Keratinocyte (primary cell): ENCODE measurements around the gene BMP7. TPM values are rescaled to one million over a fixed set of nuclear protein-coding genes. Genes with fewer than 3 reads are reported as not detected.

ENCODE experiments used
- DNase-seq: peaks from one replicate; pipeline ENCODE4 v3.0.0-alpha.2; 2011; ENCODE audit warnings: low read depth, missing footprints, low spot score
- FAIRE-seq: peaks from 2 replicates; lab custom pipeline; 2011; peaks lifted over from hg19 to GRCh38; lab: Jason Lieb, UNC
- H2AFZ ChIP-seq: 2 replicates; pipeline ENCODE4 v1.6.0; 2012; ENCODE audit warnings: low read length, control low read depth, inconsistent platforms; ENCODE audit not compliant: control insufficient read depth
- H3K27ac ChIP-seq: 2 replicates; pipeline ENCODE4 v1.5.1; 2011; ENCODE audit warnings: low read length; ENCODE audit not compliant: control insufficient read depth, insufficient read depth
- H3K27me3 ChIP-seq: 3 replicates; pipeline ENCODE4 v1.6.0; 2011; ENCODE audit warnings: low read length; ENCODE audit not compliant: control insufficient read depth, insufficient read depth; ENCODE audit errors: extremely low read depth
- H3K36me3 ChIP-seq, 2 experiments: 2 replicates in 1 of 2; 3 replicates in 1 of 2; pipeline ENCODE4 v1.5.1; 2011; ENCODE audit warnings: low read length in 2 of 2, mild to moderate bottlenecking in 1 of 2; ENCODE audit not compliant: control insufficient read depth in 2 of 2, insufficient read depth in 2 of 2; ENCODE audit errors: extremely low read depth in 1 of 2
- H3K4me1 ChIP-seq: 3 replicates; pipeline ENCODE4 v1.5.1; 2011; ENCODE audit warnings: low read length; ENCODE audit not compliant: control insufficient read depth, insufficient read depth; ENCODE audit errors: extremely low read depth
- H3K4me2 ChIP-seq: 3 replicates; pipeline ENCODE4 v1.6.0; 2011; ENCODE audit warnings: low read depth, low read length; ENCODE audit not compliant: control insufficient read depth, insufficient read depth; ENCODE audit errors: extremely low read depth
- H3K4me3 ChIP-seq, 3 experiments: fragments of 200-600 bp in 1 of 3; sonication (generic) in 1 of 3; 2 replicates in 2 of 3; 3 replicates in 1 of 3; pipeline ENCODE4 v1.5.1; 2011 to 2016; ENCODE audit warnings: low read length in 3 of 3, mild to moderate bottlenecking in 3 of 3, control low read depth in 2 of 3, inconsistent platforms in 1 of 3, low read depth in 1 of 3, mixed read lengths in 1 of 3, mixed run types in 1 of 3, moderate library complexity in 1 of 3; ENCODE audit not compliant: control insufficient read depth in 2 of 3, insufficient read depth in 2 of 3; ENCODE audit errors: extremely low read depth in 1 of 3
- H3K79me2 ChIP-seq: 2 replicates; pipeline ENCODE4 v1.6.0; 2012; ENCODE audit warnings: low read length; ENCODE audit not compliant: control insufficient read depth, insufficient read depth
- H3K9ac ChIP-seq: 3 replicates; pipeline ENCODE4 v1.6.0; 2011; ENCODE audit warnings: low read length; ENCODE audit not compliant: control insufficient read depth, insufficient read depth; ENCODE audit errors: extremely low read depth
- H3K9me1 ChIP-seq: 3 replicates; pipeline ENCODE4 v1.6.0; 2011; ENCODE audit warnings: low read length; ENCODE audit not compliant: control insufficient read depth, insufficient read depth; ENCODE audit errors: extremely low read depth
- H3K9me3 ChIP-seq: 2 replicates; pipeline ENCODE4 v1.5.1; 2012; ENCODE audit warnings: low read depth, low read length; ENCODE audit not compliant: control insufficient read depth
- H4K20me1 ChIP-seq: 3 replicates; pipeline ENCODE4 v1.6.0; 2011; ENCODE audit warnings: low read length; ENCODE audit not compliant: control insufficient read depth, insufficient read depth; ENCODE audit errors: extremely low read depth
- CTCF ChIP-seq, 3 experiments: IDR thresholded peaks in 1 of 3; conservative IDR thresholded peaks in 1 of 3; optimal IDR thresholded peaks in 1 of 3; 2 replicates in 2 of 3; 3 replicates in 1 of 3; pipeline versions ENCODE3 to v1.5.1; 2011; ENCODE audit warnings: low read length in 3 of 3, mild to moderate bottlenecking in 3 of 3, moderate library complexity in 2 of 3, control low read depth in 1 of 3, inconsistent platforms in 1 of 3; ENCODE audit not compliant: insufficient read depth in 2 of 3; ENCODE audit errors: extremely low read depth in 1 of 3
- EZH2 ChIP-seq: IDR thresholded peaks from one replicate; pipeline ENCODE4 v1.6.1; 2012; ENCODE audit warnings: inconsistent platforms, mild to moderate bottlenecking, low read length, moderate library complexity
- dilution Hi-C: fragments of 300-500 bp; cut with MboI; formaldehyde crosslinking; loops from one replicate; pipeline ENCODE4 v1.7.0; 2020; ENCODE audit warnings: low sequenced_read_pairs; ENCODE audit not compliant: extremely low pct_ligation_motif_present
- polyA plus RNA-seq, 5 experiments: library from polyadenylated mRNA; depleted of rRNA in 3 of 5; stranded (reverse) in 3 of 5; stranded (forward) in 1 of 5; unstranded in 1 of 5; fragments of >200 nt; gene quantifications; 1 replicate in 1 of 5; 2 replicates in 3 of 5; 3 replicates in 1 of 5; pipeline versions ENCODE4 v1.2.1 to v1.2.3, GENCODE V29; 2011 to 2012; ENCODE audit warnings: missing spikeins in 2 of 5, low read depth in 1 of 5, low replicate concordance in 1 of 5

BMP7 gene
- polyA plus RNA-seq, 1 donor (not counting 4 experiments of a cell fraction or from before 2014, with no cell fraction given), result 0.29 TPM

DNA sequence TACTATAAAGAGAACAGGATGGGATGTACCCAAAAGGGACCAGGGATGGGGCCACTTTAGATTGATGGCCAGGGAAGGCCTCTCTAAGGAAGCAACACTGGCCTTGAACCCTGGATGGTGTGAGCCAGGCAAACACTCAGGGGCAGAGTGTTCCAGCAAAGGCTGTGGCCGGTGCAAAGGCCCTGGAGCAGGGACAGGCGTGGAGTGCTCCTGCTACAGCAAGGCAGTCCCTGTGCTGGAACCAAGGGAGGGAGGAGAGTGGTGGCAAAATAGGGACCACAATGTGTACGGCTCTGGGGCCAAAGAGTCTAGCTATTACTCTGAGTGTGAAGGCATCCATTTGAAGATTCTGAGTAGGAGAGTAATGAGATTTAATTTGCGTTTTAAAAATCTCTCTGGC lies 131.6 kb downstream of the BMP7 start:
- Histone ChIP-seq H3K27ac (no peak overlapping the region), H3K79me2 (no peaks in the 10 kb centered on the region), H2AFZ (no peak overlapping the region), H4K20me1 (no peaks in the 10 kb centered on the region), H3K27me3 (peaks cover 21% of the 10 kb centered on the region), H3K9me1 (no peaks in the 10 kb centered on the region), H3K9me3 (no peaks in the 10 kb centered on the region), H3K4me3 (no peak overlapping the region), H3K4me2 (no peak overlapping the region), H3K36me3 (no peaks in the 10 kb centered on the region), H3K9ac (no peak overlapping the region), H3K4me1 (no peaks in the 10 kb centered on the region)
- DNase-seq (no peak), FAIRE-seq (no peak)
- dilution Hi-C loops, result no loop called here
- no peak for TF ChIP-seq EZH2

DNA sequence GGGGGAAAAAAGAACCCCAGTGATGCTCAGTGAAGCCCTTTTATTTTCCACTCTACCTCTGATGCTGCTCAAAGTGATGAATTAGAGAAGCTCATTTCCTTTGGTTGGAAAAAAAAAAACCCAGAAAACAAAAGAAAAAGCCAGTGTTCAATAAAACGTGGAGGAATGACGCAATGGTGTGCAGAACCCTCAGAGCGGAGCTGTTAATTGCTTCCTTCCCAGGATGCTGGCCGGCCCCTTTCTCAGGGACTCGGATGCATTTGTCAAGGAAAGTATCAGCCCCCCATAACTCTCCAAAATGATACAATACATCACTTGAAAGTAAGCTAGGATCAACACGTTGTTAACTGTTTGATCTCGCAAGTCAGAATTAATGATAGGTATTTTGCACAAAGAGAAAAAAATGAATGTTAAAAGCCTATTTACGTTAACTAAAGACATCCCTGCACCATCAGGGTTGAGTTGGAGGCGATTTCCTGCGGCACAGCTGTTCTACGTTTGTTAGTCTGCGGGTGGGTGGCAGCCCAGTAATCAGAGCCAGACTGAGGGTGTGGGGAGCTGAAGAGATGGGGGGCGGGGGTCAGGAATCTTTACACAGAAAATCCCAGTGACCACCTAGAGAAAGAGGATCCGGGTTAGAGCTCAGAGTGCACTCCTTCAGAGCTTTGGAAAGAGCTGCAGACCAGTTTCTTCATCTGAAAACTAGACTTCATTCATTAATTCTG lies 132.4 kb downstream of the BMP7 start:
- H3K27ac ChIP-seq, result no peak overlapping the region
- no peak overlapping the region for H2AFZ ChIP-seq
- TF ChIP-seq EZH2, result no peak
- no peak for TF ChIP-seq CTCF (optimal IDR thresholded peaks at IDR 0.05 in 1 of 3, IDR thresholded peaks at IDR 0.05 in 1 of 3, conservative IDR thresholded peaks at IDR 0.05 in 1 of 3; ENCODE audit: extremely low read depth in 1 of 3, insufficient read depth in 2 of 3, low read length in 3 of 3)
- no peak overlapping the region for H3K9ac ChIP-seq
- no peaks in the 10 kb centered on the region for H3K79me2 ChIP-seq
- dilution Hi-C loops, result no loop called here
- FAIRE-seq (no peak), DNase-seq (no peak)
- peaks cover 21% of the 10 kb centered on the region for H3K27me3 ChIP-seq
- H4K20me1 ChIP-seq, result no peaks in the 10 kb centered on the region
- H3K36me3 ChIP-seq, result no peaks in the 10 kb centered on the region
- no peak overlapping the region for H3K4me2 ChIP-seq
- no peaks in the 10 kb centered on the region for H3K9me3 ChIP-seq
- no peaks in the 10 kb centered on the region for H3K4me1 ChIP-seq
- H3K4me3 ChIP-seq, result no peak overlapping the region
- H3K9me1 ChIP-seq, result no peaks in the 10 kb centered on the region
